Putamen (tissue), 1 donor: Measurements from ENCODE around the gene PNKP.
A peak's percentile ranks its signal among the peaks of the same experiment; 100 is the strongest.

ENCODE experiments used
- DNase-seq: peaks from one replicate; pipeline ENCODE4 v3.0.0-alpha.2; 2016; ENCODE audit warnings: low spot score

The PNKP gene

GRCh38 chr19:49866933-49867782 is at the start of gene PNKP:
Gene PNKP (minus strand): TSS chr19:49867576. CDS start chr19:49867204, 372 bp downstream.
- peak; percentile 92 for DNase-seq

GRCh38 chr19:49915271-49915670 is 47.9 kb upstream of the PNKP start:
- no peak for DNase-seq

GRCh38 chr19:49913720-49914119 is 46.3 kb upstream of the PNKP start:
- DNase-seq, result no peak

GRCh38 chr19:49912965-49913685 is 45.7 kb upstream of the PNKP start:
- DNase-seq, result no peak

- DNase-seq, result peak; percentile 36
Measured at GRCh38 chr19:49911381-49912145, 44.2 kb upstream of the PNKP start.

GRCh38 chr19:49910179-49910578 is 42.8 kb upstream of the PNKP start:
- DNase-seq, result no peak

- DNase-seq, result no peak
Measured at GRCh38 chr19:49908480-49909420, 41.4 kb upstream of the PNKP start.

GRCh38 chr19:49907745-49908446 is 40.5 kb upstream of the PNKP start:
- no peak for DNase-seq

GRCh38 chr19:49906879-49907564 is 39.6 kb upstream of the PNKP start:
- DNase-seq, result peak; percentile 61

GRCh38 chr19:49904136-49904535 is 36.8 kb upstream of the PNKP start:
- DNase-seq, result no peak

GRCh38 chr19:49896863-49897621 is 29.7 kb upstream of the PNKP start, which contains the start of gene IL4I1:
Gene IL4I1 (minus strand): TSS chr19:49896887. CDS start chr19:49896160, 727 bp downstream.
- no peak for DNase-seq

- no peak for DNase-seq
Measured at GRCh38 chr19:49895566-49896297, 28.4 kb upstream of the PNKP start.

- no peak for DNase-seq
Measured at GRCh38 chr19:49894879-49895565, 27.6 kb upstream of the PNKP start.

GRCh38 chr19:49894011-49894664 is 26.8 kb upstream of the PNKP start:
- DNase-seq, result no peak

- no peak for DNase-seq
Measured at GRCh38 chr19:49892716-49893115, 25.3 kb upstream of the PNKP start.

GRCh38 chr19:49891393-49891792 is 24.0 kb upstream of the PNKP start:
- no peak for DNase-seq
